T-cell (primary cell): ENCODE results near the gene CARMIL1. TPM values are rescaled to one million over a fixed set of nuclear protein-coding genes. Genes with fewer than 3 reads are reported as not detected.

ENCODE experiments used
- ATAC-seq, 4 experiments: fragments of 200-7000 bp in 3 of 4; fragments of 150-1000 bp in 1 of 4; cut with Tn5 transposase; replicated peaks in 1 of 4; 1 replicate in 3 of 4; 2 replicates in 1 of 4; pipeline ENCODE4 v1.10.0; 2021; ENCODE audit warnings: moderate library complexity in 3 of 4, mild to moderate bottlenecking in 2 of 4, moderate number of reproducible peaks in 1 of 4
- CTCF ChIA-PET, 2 donors: fragments of 300-600 bp; sonication (Branson Sonifier 250); formaldehyde crosslinking; loops; one replicate each; lab custom pipeline; 2022; ENCODE audit warnings: antibody characterized with exemption in 2 of 2; lab: Charles Lee
- POLR2A ChIA-PET, 2 donors: fragments of 300-600 bp; sonication (Branson Sonifier 250); formaldehyde crosslinking; loops; one replicate each; lab custom pipeline; 2022; ENCODE audit warnings: antibody characterized with exemption in 2 of 2; lab: Charles Lee
- DNase-seq, 35 experiments: peaks; one replicate each; pipeline versions ENCODE4 v3.0.0 to v3.0.0-alpha.2; 2013 to 2023
- H3K27ac ChIP-seq: one replicate; pipeline ENCODE4 v1.5.1; 2013; ENCODE audit warnings: low read length
- H3K27me3 ChIP-seq, 2 experiments: replicated peaks in 1 of 2; 1 replicate in 1 of 2; 2 replicates in 1 of 2; pipeline versions ENCODE4 v1.6.1 to v1.7.0; 2013; ENCODE audit warnings: low read length in 1 of 2, mixed read lengths in 1 of 2; ENCODE audit not compliant: control insufficient read depth in 2 of 2, insufficient read depth in 2 of 2; ENCODE audit errors: extremely low read depth in 1 of 2
- H3K36me3 ChIP-seq, 2 donors: 1 replicate in 1 of 2; 2 replicates in 1 of 2; pipeline versions ENCODE4 v1.6.1 to v1.7.0; 2013; ENCODE audit warnings: low read length in 1 of 2; ENCODE audit not compliant: control insufficient read depth in 2 of 2, insufficient read depth in 1 of 2; ENCODE audit errors: extremely low read depth in 1 of 2
- H3K4me1 ChIP-seq, 2 experiments: 1 replicate in 1 of 2; 2 replicates in 1 of 2; pipeline versions ENCODE4 v1.6.1 to v1.7.0; 2013; ENCODE audit warnings: low read length in 2 of 2, mixed read lengths in 1 of 2; ENCODE audit not compliant: insufficient read depth in 2 of 2, control insufficient read depth in 1 of 2; ENCODE audit errors: extremely low read depth in 1 of 2
- H3K4me3 ChIP-seq, 2 donors: 1 replicate in 1 of 2; 2 replicates in 1 of 2; pipeline versions ENCODE4 v1.5.1 to v1.7.0; 2013; ENCODE audit warnings: mild to moderate bottlenecking in 2 of 2, low read length in 1 of 2, moderate library complexity in 1 of 2; ENCODE audit not compliant: control insufficient read depth in 1 of 2; ENCODE audit errors: extremely low read depth in 1 of 2
- H3K9me3 ChIP-seq: 2 replicates; pipeline ENCODE4 v1.7.0; 2013
- H3K27ac Mint-ChIP-seq, 2 donors: one replicate each; pipeline ENCODE4 v1.8.0; 2020 to 2021; ENCODE audit warnings: mild to moderate bottlenecking in 2 of 2, mixed read lengths in 2 of 2
- H3K27me3 Mint-ChIP-seq, 2 donors: one replicate each; pipeline ENCODE4 v1.8.0; 2021 to 2022; ENCODE audit warnings: mixed read lengths in 2 of 2
- H3K36me3 Mint-ChIP-seq: one replicate; pipeline ENCODE4 v1.8.0; 2021; ENCODE audit warnings: mixed read lengths
- H3K4me1 Mint-ChIP-seq, 3 donors: one replicate each; pipeline ENCODE4 v1.8.0; 2020 to 2022; ENCODE audit warnings: mixed read lengths in 3 of 3, mild to moderate bottlenecking in 1 of 3
- H3K4me3 Mint-ChIP-seq, 3 donors: one replicate each; pipeline ENCODE4 v1.8.0; 2020 to 2022; ENCODE audit warnings: mild to moderate bottlenecking in 3 of 3, mixed read lengths in 3 of 3, moderate library complexity in 3 of 3
- H3K9me3 Mint-ChIP-seq, 3 donors: one replicate each; pipeline ENCODE4 v1.8.0; 2020 to 2022; ENCODE audit warnings: mixed read lengths in 3 of 3
- WGBS: methylation state at CpG from one replicate; pipeline ENCODE4 v1.1.5; 2013; ENCODE audit warnings: missing lambda C conversion rate; ENCODE audit not compliant: insufficient coverage; 5-methylcytosine and 5-hydroxymethylcytosine counted together
- total RNA-seq, 35 experiments: library from RNA in 6 of 35; stranded (reverse) in 6 of 35; fragments of 120-200 nt in 1 of 35; gene quantifications; one replicate each; pipeline versions ENCODE4 v1.2.1 to v1.2.4 and lab custom pipeline; 2013 to 2026

Gene CARMIL1
- total RNA-seq, 5 donors from 2014 or later (not counting 1 experiment from before 2014, with no cell fraction given): 4.0 to 11.6 (median 6.1) TPM

GRCh38 chr6:25487012-25487411, 207.8 kb downstream of the CARMIL1 start:
- POLR2A ChIA-PET: no interaction called here

GRCh38 chr6:25488156-25488555, 209.0 kb downstream of the CARMIL1 start:
- H3K27me3 ChIP-seq: no peaks in the 10 kb centered on the region
- Mint-ChIP-seq H3K9me3 (no peaks in the 10 kb centered on the region), H3K27me3 (no peaks in the 10 kb centered on the region), H3K27ac (no peak overlapping the region), H3K36me3 (peaks cover 18% of the 10 kb centered on the region), H3K4me1 (peaks cover 6 to 9% (median 7%) of the 10 kb centered on the region in 3 donors), H3K4me3 (no peak overlapping the region)
- H3K36me3 ChIP-seq: peaks cover 0 to 2% of the 10 kb centered on the region in 2 donors
- ATAC-seq (no peak), DNase-seq (no peak)
- H3K9me3 ChIP-seq: no peaks in the 10 kb centered on the region
- CTCF ChIA-PET: interaction anchor here (1.0 to 3.6 kb wide), 5 partner anchors 119 to 265 kb away, joined by 3 to 19 read pairs (median 5); no protein-coding TSS in a partner anchor
- H3K27ac ChIP-seq: no peak overlapping the region
- peaks cover 0 to 6% of the 10 kb centered on the region in 2 experiments for H3K4me1 ChIP-seq
- POLR2A ChIA-PET: no interaction called here
- no peak overlapping the region for H3K4me3 ChIP-seq
- WGBS: no CpG with 5 or more reads among the region's 3 CpGs

More at GRCh38 chr6:25487012-25487411, 207.8 kb downstream of the CARMIL1 start:
- no peak overlapping the region for H3K4me3 Mint-ChIP-seq
- peaks cover 0 to 2% of the 10 kb centered on the region in 2 donors for H3K36me3 ChIP-seq
- H3K9me3 Mint-ChIP-seq: no peaks in the 10 kb centered on the region
- WGBS: 100% methylated on average over 1 of the region's 5 CpGs
- DNase-seq: no peak
- H3K27ac ChIP-seq: no peak overlapping the region
- no peaks in the 10 kb centered on the region for H3K27me3 Mint-ChIP-seq
- H3K36me3 Mint-ChIP-seq: peaks cover 23% of the 10 kb centered on the region
- H3K27me3 ChIP-seq: no peaks in the 10 kb centered on the region
- no peaks in the 10 kb centered on the region for H3K9me3 ChIP-seq
- H3K4me1 Mint-ChIP-seq: peaks cover 6 to 9% (median 7%) of the 10 kb centered on the region in 3 donors
- no peak for ATAC-seq
- CTCF ChIA-PET: interaction anchor here (0.5 to 3.6 kb wide), 5 partner anchors 72 to 424 kb away, joined by 3 to 19 read pairs (median 4); no protein-coding TSS in a partner anchor
- H3K4me3 ChIP-seq: no peak overlapping the region
- no peak overlapping the region for H3K27ac Mint-ChIP-seq
- H3K4me1 ChIP-seq: peaks cover 0 to 6% of the 10 kb centered on the region in 2 experiments

DNA sequence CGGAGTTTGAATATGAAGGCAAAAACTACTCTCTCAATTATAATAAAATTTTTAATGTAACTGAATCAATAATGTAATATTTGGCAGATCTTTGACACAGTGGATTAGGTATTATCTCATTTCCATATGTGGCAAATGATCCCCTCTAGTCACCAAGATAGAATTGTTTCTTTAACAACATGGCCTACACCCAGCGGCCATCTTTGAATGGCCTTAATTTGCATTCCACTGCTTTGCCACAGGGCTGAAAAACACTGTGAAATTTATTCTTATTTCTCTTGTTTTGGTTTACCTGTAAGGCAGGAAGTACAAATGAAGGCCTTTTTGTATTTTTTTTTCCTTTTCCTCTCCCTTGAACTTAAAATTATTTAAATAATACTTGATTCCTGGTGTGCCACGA, 210.2 kb downstream of the CARMIL1 start:
- no peak overlapping the region for H3K27ac ChIP-seq
- H3K4me3 ChIP-seq: no peak overlapping the region
- H3K36me3 Mint-ChIP-seq: peaks cover 11% of the 10 kb centered on the region
- H3K9me3 Mint-ChIP-seq: no peaks in the 10 kb centered on the region
- no CpG with 5 or more reads among the region's 3 CpGs for WGBS
- H3K36me3 ChIP-seq: no peaks in the 10 kb centered on the region
- ChIA-PET CTCF (interaction anchor here (0.6 to 3.8 kb wide), 27 partner anchors 11 to 1029 kb away, joined by 3 to 112 read pairs (median 4); partner anchors contain the start of gene CARMIL1 (in 2 of the 2)), POLR2A (interaction anchor here in 1 of 2 donors (0.5 kb wide), 1 partner anchor 132 kb away, joined by 5 read pairs; no protein-coding TSS in a partner anchor)
- H3K4me1 ChIP-seq: peaks cover 0 to 6% of the 10 kb centered on the region in 2 experiments
- DNase-seq (no peak), ATAC-seq (no peak)
- no peak overlapping the region for H3K27ac Mint-ChIP-seq
- no peak overlapping the region for H3K4me3 Mint-ChIP-seq
- peaks cover 6 to 9% (median 7%) of the 10 kb centered on the region in 3 donors for H3K4me1 Mint-ChIP-seq
- no peaks in the 10 kb centered on the region for H3K9me3 ChIP-seq
- H3K27me3 Mint-ChIP-seq: no peaks in the 10 kb centered on the region
- H3K27me3 ChIP-seq: no peaks in the 10 kb centered on the region

DNA sequence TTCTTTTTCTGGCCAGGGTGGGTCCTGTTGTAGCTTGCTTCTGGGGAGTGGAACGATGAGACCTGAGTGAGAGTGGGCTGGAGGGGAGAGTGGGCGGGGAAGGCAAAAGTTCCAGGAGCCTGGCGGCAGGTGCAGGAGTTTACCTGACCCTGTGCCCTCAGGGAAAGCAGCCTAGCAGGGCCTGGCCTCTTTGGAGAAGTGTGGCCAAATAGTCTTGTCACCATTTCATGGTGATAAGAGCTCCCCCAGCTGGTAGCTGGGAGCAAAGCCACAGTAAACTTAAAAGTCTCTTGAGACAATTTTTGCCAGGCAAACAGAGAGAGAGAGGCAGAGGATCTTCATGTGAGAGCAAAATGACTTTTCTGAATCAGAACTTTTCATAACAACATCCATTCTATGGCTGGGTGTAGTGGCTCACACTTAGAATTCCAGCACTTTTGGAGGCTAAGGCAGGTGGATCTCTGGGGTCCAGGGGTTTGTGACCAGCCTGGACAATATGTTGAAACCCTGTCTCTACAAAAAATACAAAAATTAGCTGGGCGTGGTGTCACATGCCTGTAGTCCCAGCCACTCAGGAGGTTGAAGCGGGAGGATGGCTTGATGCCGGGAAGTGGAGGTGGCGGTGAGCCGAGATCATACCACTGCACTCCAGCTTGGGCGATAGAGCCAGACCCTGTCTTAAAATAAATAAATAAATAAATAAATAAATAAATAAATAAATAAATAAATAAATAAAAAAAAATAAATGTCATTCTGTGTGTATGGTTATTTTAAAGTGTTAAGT, 211.0 kb downstream of the CARMIL1 start:
- no peak overlapping the region for H3K27ac ChIP-seq
- ChIA-PET CTCF (interaction anchor here (0.6 to 3.8 kb wide), 38 partner anchors 10 to 1030 kb away, joined by 3 to 112 read pairs (median 4); partner anchors contain the start of gene CARMIL1 (in 2 of the 2)), POLR2A (interaction anchor here (0.5 to 0.6 kb wide), 4 partner anchors 101 to 484 kb away, joined by 3 to 5 read pairs (median 4); no protein-coding TSS in a partner anchor)
- peaks cover 0 to 6% of the 10 kb centered on the region in 2 experiments for H3K4me1 ChIP-seq
- Mint-ChIP-seq H3K9me3 (no peaks in the 10 kb centered on the region), H3K27me3 (no peaks in the 10 kb centered on the region), H3K4me1 (peaks cover 6 to 9% (median 7%) of the 10 kb centered on the region in 3 donors), H3K36me3 (peaks cover 15% of the 10 kb centered on the region), H3K4me3 (no peak overlapping the region), H3K27ac (peak overlapping the region; percentile 47 to 78)
- H3K9me3 ChIP-seq: no peaks in the 10 kb centered on the region
- H3K4me3 ChIP-seq: no peak overlapping the region
- peak; percentile 27 to 81 (median 56) for DNase-seq
- 67% methylated on average over 4 of the region's 9 CpGs for WGBS
- ATAC-seq: peak; percentile 69 to 83 (median 79)
- no peaks in the 10 kb centered on the region for H3K36me3 ChIP-seq
- no peaks in the 10 kb centered on the region for H3K27me3 ChIP-seq

DNA sequence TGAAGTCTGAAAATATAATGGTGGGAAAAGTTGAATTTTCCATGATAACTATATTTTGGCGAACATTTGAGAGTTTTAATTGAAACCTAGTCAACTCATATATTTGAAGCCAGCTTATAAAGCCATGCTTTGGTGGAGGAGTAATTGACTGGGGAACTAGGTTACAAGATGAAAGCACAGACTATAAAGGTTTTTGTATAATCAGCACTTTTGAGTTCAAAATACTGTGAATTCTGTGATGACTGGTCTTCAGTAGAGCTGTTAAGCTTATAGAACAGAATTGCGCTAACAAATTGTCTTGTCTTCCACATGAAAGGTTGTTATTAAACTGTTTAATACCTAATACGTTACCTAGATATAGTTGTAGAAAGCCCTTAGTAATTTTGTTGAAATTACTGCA, 213.8 kb downstream of the CARMIL1 start:
- Mint-ChIP-seq H3K9me3 (no peaks in the 10 kb centered on the region), H3K27me3 (no peaks in the 10 kb centered on the region)

GRCh38 chr6:25494469-25494868, 215.3 kb downstream of the CARMIL1 start:
- peaks cover 0 to 6% of the 10 kb centered on the region in 2 experiments for H3K4me1 ChIP-seq
- WGBS: no CpG with 5 or more reads among the region's 1 CpG
- ATAC-seq: no peak
- H3K36me3 ChIP-seq: no peaks in the 10 kb centered on the region
- H3K27ac Mint-ChIP-seq: no peak overlapping the region
- no peak overlapping the region for H3K4me3 Mint-ChIP-seq
- ChIA-PET POLR2A (no interaction called here), CTCF (interaction anchor here in 1 of 2 donors (1.1 kb wide), 1 partner anchor 229 kb away, joined by 5 read pairs; no protein-coding TSS in a partner anchor)
- no peak for DNase-seq
- no peaks in the 10 kb centered on the region for H3K27me3 ChIP-seq
- no peak overlapping the region for H3K27ac ChIP-seq
- H3K4me1 Mint-ChIP-seq: peaks cover 6 to 9% (median 7%) of the 10 kb centered on the region in 3 donors
- H3K9me3 ChIP-seq: no peaks in the 10 kb centered on the region
- no peak overlapping the region for H3K4me3 ChIP-seq
- peaks cover 15% of the 10 kb centered on the region for H3K36me3 Mint-ChIP-seq
- no peaks in the 10 kb centered on the region for H3K9me3 Mint-ChIP-seq
- no peaks in the 10 kb centered on the region for H3K27me3 Mint-ChIP-seq

More for the DNA sequence above, 213.8 kb downstream of the CARMIL1 start:
- ATAC-seq: no peak
- WGBS: no CpG with 5 or more reads among the region's 3 CpGs
- Histone ChIP-seq H3K36me3 (no peaks in the 10 kb centered on the region), H3K27me3 (no peaks in the 10 kb centered on the region), H3K9me3 (no peaks in the 10 kb centered on the region), H3K4me1 (peaks cover 0 to 6% of the 10 kb centered on the region in 2 experiments), H3K4me3 (no peak overlapping the region), H3K27ac (no peak overlapping the region)
- no peak for DNase-seq
- Mint-ChIP-seq H3K27ac (no peak overlapping the region), H3K4me3 (no peak overlapping the region), H3K36me3 (peaks cover 15% of the 10 kb centered on the region), H3K4me1 (peaks cover 6 to 9% (median 7%) of the 10 kb centered on the region in 3 donors)
- ChIA-PET POLR2A (no interaction called here), CTCF (interaction anchor here in 1 of 2 donors (3.8 kb wide), 1 partner anchor 228 kb away, joined by 112 read pairs; no protein-coding TSS in a partner anchor)
